ENCODE results near the gene BMPR2. TPM values are rescaled to one million over a fixed set of nuclear protein-coding genes. Genes with fewer than 3 reads are reported as not detected.

The BMPR2 gene
- polyA plus RNA-seq, 1 of the 3 experiments (the other 2 are of a cell fraction): 10.2 TPM

DNA sequence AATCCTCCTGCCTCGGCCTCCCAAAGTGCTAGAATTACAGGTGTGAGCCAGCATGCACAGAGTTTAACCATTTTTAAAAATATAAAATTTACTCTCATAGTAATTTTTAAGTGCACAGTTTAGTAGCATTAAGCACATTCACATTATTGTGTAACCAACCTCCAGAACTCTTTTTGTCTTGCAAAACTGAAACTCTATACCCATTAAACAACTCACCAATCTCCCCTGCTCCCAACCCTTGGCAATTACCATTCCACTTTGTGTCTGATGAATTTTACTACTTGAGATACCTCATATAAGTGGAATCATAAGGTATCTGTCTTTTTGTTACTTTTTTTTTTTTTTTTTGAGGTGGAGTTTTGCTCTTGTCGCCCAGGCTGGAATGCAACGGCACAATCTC lies 112.5 kb downstream of the BMPR2 start (continued):
- TF ChIP-seq TCF12 (IDR thresholded peaks at IDR 0.05) (no peak), RCOR1 (IDR thresholded peaks at IDR 0.05; ENCODE audit: low read length) (no peak), TAF1 (IDR thresholded peaks at IDR 0.05; ENCODE audit: borderline replicate concordance, low read depth, low read length) (no peak), SMC3 (IDR thresholded peaks at IDR 0.05; ENCODE audit: low read depth, low read length) (no peak), MXI1 (IDR thresholded peaks at IDR 0.05; ENCODE audit: low read depth, low read length) (no peak), YY1 (IDR thresholded peaks at IDR 0.05; ENCODE audit: low read depth) (no peak)

DNA sequence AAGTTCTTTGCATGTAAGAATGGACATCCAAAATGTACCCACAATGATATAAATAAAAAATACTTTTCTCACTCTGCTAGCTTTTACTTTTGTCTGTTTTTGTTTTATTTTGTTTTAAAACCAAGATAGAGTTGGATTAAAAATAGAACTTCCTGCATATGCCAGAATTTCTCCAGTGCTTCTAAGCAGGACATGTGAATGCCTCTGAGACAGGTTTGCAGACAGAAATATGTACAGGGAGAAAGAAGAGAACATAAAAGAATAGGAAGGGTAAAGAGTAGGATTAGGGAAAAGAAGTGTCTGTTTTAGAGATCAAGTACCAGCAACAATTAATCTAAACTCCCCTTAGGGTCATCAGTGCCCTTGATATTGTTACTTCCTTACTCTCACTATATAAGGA lies 114.4 kb downstream of the BMPR2 start:
- Histone ChIP-seq H3K4me3 (ENCODE audit: low read depth in 2 of 2, low read length in 1 of 2) (no peak overlapping the region), H3K4me2 (no peak overlapping the region), H3K4me1 (ENCODE audit: control insufficient read depth in 1 of 2, insufficient read depth in 2 of 2, low read depth in 1 of 2, low read length in 1 of 2) (peaks cover 3 to 7% of the 10 kb centered on the region in 2 experiments; a peak in 3 of 4 replicates), H3K27ac (ENCODE audit: low read depth in 2 of 2, low read length in 1 of 2) (no peak overlapping the region), H2AFZ (ENCODE audit: low read depth) (no peak overlapping the region), H3F3A (replicated peaks; ENCODE audit: insufficient read depth) (peaks cover 4% of the 10 kb centered on the region), H4K20me1 (ENCODE audit: insufficient read depth) (no peaks in the 10 kb centered on the region; the same call in 1 of the 2 replicates), H3K9me2 (no peaks in the 10 kb centered on the region), H3K9ac (no peak overlapping the region), H3K9me3 (no peaks in the 10 kb centered on the region), H3K79me2 (ENCODE audit: insufficient read depth) (peaks cover 48% of the 10 kb centered on the region), H3K27me3 (ENCODE audit: insufficient read depth) (no peaks in the 10 kb centered on the region), H3K36me3 (replicated peaks in 1 of 2; ENCODE audit: control insufficient read depth in 1 of 2, insufficient read depth in 2 of 2, low read length in 1 of 2) (peaks cover 0 to 11% of the 10 kb centered on the region in 2 experiments)
- TF ChIP-seq ELF1 (IDR thresholded peaks at IDR 0.05) (no peak), TCF12 (IDR thresholded peaks at IDR 0.05) (no peak), TEAD4 (IDR thresholded peaks at IDR 0.05; ENCODE audit: borderline replicate concordance, insufficient read depth) (no peak), YY1 (IDR thresholded peaks at IDR 0.05; ENCODE audit: low read depth) (no peak), CHD2 (IDR thresholded peaks at IDR 0.05; ENCODE audit: low read length, partially characterized antibody) (no peak), FOXJ3 (CRISPR knock-in tag; IDR thresholded peaks at IDR 0.05) (no peak), NRF1 (IDR thresholded peaks at IDR 0.05; ENCODE audit: low read depth, low read length) (no peak), FOXM1 (IDR thresholded peaks at IDR 0.05; ENCODE audit: low read depth) (no peak), RXRA (IDR thresholded peaks at IDR 0.05; ENCODE audit: borderline replicate concordance, low read depth) (no peak), GATA2 (CRISPR knock-in tag; IDR thresholded peaks at IDR 0.05) (no peak), MXI1 (IDR thresholded peaks at IDR 0.05; ENCODE audit: low read depth, low read length) (no peak), EP300 (IDR thresholded peaks at IDR 0.05; ENCODE audit: borderline replicate concordance in 1 of 2, low read depth in 1 of 2, low read length in 1 of 2) (no peak)
- TF ChIP-seq, protein P1, sequence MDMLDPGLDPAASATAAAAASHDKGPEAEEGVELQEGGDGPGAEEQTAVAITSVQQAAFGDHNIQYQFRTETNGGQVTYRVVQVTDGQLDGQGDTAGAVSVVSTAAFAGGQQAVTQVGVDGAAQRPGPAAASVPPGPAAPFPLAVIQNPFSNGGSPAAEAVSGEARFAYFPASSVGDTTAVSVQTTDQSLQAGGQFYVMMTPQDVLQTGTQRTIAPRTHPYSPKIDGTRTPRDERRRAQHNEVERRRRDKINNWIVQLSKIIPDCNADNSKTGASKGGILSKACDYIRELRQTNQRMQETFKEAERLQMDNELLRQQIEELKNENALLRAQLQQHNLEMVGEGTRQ (IDR thresholded peaks at IDR 0.05; ENCODE audit: borderline replicate concordance, low read depth, low read length): no peak
- TF ChIP-seq, protein P2, sequence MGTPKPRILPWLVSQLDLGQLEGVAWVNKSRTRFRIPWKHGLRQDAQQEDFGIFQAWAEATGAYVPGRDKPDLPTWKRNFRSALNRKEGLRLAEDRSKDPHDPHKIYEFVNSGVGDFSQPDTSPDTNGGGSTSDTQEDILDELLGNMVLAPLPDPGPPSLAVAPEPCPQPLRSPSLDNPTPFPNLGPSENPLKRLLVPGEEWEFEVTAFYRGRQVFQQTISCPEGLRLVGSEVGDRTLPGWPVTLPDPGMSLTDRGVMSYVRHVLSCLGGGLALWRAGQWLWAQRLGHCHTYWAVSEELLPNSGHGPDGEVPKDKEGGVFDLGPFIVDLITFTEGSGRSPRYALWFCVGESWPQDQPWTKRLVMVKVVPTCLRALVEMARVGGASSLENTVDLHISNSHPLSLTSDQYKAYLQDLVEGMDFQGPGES (IDR thresholded peaks at IDR 0.05; ENCODE audit: low read depth, low read length): no peak
- ChIA-PET CTCF (interaction anchor here (0.9 to 1.2 kb wide), 3 partner anchors 9 to 17 kb away, joined by 3 to 4 read pairs (median 3); no protein-coding TSS in a partner anchor), POLR2A (no interaction called here)
- no peak for DNase-seq
